SK-MEL-5 (cell line): ENCODE data around the gene ADAM12. TPM values are rescaled to one million over a fixed set of nuclear protein-coding genes. Genes with fewer than 3 reads are reported as not detected.

Experiments
- DNase-seq: peaks from one replicate; pipeline ENCODE4 v3.0.0-alpha.2; 2016; ENCODE audit warnings: low read depth, low spot score
- in situ Hi-C: cut with HindIII; loops from 2 replicates; pipeline ENCODE4 v1.10.0; 2016; ENCODE audit warnings: low sequenced_read_pairs, high pct_unique_total_duplicates, low pct_unique_long_range_greater_than_20kb
- total RNA-seq: library from RNA; depleted of rRNA; stranded (reverse); fragments of >200 nt; shearing (Covaris generic); gene quantifications from 2 replicates; pipeline ENCODE4 v1.2.3, GENCODE V29; 2014

Gene ADAM12
- total RNA-seq, 1 experiment from 2014 or later: 0.87 TPM

DNA sequence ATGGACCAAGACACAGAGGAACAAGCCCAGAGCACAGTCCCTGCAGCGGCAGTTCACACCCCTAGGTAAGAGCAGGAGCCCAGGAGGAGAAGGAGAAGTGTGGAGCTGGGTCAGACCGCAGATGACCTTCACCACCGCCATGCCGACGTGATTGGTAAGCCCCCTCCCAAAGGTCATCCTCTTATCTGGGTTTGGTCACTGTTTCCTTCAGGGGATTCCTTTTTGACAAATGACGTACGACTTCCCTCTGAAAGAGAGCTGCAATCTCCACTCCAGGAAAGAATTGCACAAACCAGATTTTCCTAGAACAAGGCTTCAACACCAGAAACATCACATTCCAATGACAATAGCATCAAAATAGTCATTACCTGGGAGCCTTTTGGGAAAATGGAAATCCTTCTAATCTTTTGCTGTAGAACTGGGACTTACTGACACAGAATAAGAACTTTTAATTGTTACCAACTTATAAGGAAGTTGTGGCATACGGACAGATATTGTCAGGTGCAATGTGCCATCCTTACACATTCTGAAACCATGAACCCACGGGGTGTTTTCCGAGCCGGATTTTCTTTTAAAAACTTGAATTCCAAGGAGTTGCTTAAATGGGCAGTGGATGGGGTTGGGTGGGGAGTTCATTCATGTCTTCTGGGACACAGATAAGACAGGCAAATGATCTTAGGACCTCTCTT, 20.8 kb upstream of the ADAM12 start:
- DNase-seq: no peak
- in situ Hi-C loops: no loop called here

DNA sequence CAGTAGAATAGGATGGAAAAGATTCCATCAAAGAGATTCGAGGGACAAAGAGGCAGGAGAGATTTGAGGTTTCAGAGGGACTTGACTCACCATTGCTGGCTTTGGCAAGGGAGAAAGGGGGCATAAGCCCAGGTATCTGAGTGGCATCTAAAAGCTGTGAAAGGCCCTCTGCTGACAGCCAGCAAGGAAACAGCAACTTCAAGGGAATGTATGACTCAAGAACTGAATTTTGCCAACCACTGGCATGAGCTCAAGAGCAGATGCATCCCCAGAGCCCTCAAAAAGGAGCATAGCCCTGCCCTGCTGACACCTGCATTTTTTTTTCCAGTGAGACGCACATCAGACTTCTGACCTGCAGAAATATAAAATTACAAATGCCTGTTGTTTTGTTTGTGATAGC, 19.6 kb upstream of the ADAM12 start:
- in situ Hi-C loops: no loop called here
- no peak for DNase-seq

GRCh38 chr10:126405239-126405775, 17.0 kb upstream of the ADAM12 start:
- in situ Hi-C loops: no loop called here
- no peak for DNase-seq

DNA sequence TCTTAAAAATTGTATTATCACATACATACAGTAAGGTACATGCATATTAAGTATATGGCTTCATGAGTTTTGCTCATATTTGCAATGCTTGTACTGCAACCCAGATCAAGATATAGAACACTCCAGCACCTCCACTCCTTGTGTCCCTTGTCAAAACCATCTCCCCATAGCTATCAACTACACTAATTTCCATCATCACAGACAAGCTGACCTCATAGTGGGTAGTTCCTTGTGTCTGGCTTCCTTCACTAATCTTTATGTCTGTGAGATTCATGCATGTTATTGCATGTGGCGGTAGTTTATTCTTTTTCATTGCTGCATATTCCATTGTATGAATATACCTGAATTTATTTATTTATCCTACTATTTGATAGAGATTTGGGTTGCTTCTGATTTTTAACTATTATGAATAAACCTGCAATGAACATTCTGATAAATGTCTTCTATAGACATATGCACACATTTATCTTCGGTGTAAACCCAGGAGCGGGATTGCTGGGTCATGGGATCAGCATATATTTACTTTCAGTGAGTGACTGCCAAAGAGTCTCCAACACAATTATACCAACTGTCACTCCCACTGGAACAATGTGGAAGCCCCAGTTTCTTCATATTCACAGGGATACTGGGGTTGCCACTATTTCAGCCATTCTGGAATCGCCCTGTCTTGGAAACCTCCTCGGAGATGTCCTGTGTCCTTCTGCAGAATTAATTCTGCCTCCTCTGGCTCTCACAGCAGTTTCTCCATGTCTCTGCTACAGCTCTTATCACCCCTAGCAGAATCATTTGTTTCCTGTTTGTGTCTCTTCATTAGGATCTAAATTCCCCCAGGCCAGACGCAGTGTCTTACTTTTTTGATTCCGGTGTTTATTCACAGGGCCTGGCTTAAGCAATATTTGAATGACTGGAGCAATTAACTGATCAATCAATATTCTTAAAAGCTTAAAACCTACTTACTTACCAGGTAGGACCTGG, 14.7 kb upstream of the ADAM12 start:
- no peak for DNase-seq
- in situ Hi-C loops: no loop called here

GRCh38 chr10:126400641-126401040, 12.4 kb upstream of the ADAM12 start:
- in situ Hi-C loops: no loop called here
- no peak for DNase-seq

GRCh38 chr10:126398924-126399323, 10.6 kb upstream of the ADAM12 start:
- in situ Hi-C loops: no loop called here
- DNase-seq: no peak

DNA sequence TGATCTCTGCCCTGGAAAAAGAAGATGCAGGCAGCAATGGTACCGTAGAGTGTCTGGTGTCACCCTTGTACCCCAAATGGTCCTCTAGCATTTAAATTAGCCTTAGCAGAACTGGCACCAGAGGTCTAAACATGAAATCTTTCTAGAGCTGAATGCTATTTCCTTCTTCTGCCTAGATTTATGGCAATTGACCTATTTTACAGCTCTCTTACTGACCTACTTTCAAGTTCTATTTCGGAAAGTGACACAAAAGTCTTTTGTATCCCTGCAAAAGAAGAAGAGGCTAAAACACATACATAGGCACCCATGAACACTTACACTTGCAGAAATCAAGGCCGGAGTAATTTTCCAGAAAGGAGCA, 10.1 kb upstream of the ADAM12 start:
- DNase-seq: no peak
- in situ Hi-C loops: no loop called here

DNA sequence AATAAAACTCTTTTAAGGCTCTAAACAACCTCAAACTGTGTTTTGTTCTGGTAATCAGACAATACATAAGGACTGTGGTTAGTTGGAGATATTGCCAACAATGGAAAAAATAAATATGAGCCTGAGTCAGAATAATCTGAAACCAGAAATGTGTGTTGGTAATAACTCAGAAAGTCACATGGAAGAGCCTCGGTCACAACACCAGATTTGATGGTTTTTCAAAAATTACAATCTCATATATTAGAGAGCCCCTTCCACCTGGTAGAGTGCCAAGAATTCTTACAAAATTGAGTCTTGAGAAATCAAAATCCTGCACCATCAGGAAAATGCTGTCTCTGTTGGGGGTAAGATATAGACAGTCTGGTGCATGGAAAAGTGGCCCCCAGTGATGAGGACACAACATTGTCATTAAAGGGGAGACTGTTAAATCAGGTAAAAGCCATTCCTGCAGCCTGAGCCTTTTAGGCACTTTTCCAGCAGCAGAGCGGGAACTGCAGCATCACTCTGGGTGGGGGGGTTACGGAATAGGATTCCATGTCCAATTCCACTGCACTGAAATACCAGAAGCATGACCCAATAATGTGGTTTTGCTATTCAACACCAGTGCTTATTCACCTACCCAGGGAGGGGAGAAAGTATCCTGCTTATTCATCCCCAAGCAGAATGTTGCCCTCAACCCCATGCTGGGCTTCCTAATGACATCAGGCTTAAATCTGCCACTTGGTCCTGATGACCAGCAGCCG, 9.5 kb upstream of the ADAM12 start:
- in situ Hi-C loops: no loop called here
- DNase-seq: no peak

DNA sequence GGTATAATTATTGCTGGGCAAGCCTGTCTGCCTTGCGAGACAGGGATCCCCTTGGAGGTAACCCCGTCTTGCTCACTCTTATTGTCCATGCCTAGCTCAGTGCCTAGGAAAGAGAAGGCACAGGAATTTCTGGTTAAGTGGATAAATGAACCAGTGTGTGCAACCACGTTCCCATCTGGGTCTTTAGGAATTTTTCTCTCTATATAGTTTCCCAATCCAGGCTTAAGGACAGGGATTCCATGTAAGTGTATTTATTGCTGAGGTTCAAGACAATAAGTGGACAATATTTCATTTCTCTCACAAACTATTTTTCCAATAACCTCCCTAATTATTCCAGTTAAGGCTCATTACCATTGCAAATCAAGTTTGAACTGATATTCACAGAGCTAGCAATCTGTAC, 8.9 kb upstream of the ADAM12 start:
- no peak for DNase-seq
- in situ Hi-C loops: no loop called here

DNA sequence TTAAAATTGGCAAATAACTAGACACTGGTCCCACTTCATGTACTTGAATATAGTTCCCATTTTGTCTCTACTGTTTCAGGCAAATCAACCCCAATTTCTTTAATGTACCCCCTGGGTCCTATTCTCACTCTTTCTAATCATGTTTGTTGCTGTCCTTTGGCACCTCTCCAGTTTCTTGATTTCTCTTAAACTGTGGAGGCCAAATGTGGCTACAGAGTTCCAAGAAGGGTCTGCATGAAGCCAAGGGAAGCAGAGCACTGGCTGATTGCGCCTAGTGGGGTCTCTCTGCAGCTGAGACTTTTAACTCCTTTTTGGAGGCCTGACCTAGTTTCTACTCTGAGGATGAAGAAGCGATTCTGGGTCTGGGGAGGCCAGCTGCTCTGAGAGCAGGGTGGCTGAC, 6.7 kb upstream of the ADAM12 start:
- in situ Hi-C loops: no loop called here
- no peak for DNase-seq

DNA sequence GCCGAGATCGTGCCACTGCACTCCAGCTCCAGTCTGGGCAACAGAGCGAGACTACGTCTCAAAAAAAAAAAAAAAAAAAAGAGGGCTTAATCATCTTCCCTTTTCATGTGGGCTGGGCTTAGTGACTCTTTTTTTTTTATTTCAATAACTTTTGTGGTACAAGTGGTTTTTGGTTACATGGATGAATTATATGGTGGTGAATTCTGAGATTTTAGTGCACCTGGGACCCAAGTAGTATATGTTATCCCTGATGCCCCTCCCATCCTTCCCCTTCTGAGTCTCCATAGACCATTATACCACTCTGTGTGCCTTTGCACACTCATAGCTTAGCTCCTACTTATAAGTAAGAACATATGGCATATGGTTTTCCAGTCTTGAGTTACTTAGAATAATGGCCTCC, 4.8 kb upstream of the ADAM12 start:
- DNase-seq: no peak
- in situ Hi-C loops: no loop called here

- in situ Hi-C loops: no loop called here
Observed at GRCh38 chr10:126392469-126392868, 4.2 kb upstream of the ADAM12 start.

GRCh38 chr10:126392068-126392467, 3.8 kb upstream of the ADAM12 start:
- in situ Hi-C loops: no loop called here
- DNase-seq: no peak

More at GRCh38 chr10:126392469-126392868, 4.2 kb upstream of the ADAM12 start:
- no peak for DNase-seq

DNA sequence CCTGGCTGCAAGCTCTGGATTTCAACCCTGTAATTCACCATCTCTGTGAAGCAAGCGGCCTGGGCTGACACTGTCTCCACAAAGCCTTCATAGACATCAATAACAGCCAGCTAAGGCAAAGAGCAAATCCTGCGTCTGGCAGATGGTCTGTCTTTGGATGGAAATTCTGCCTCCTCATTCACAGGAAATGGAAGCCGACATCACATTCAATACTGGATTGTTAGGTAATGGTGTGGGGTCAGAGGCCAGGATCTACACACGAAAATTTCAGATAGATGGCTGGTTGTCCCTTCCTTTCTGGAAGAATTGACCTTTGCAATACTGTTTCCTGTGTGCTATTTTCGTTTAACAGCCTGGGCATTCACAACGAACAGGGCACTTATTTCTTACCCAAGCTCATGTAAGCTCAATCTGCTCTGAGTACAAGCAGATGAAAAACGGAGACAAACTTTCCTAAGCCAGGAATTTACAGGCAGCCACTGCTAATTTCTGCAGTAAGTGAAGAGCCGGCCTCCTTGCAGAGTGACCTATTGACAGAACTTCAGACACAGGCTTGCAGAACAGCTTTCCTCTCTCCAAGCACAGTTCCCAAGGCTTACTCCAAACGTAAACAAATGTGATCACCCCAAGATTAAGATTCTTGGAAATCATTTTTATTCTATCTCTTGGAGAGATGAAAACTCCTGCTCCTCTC, 3.1 kb upstream of the ADAM12 start:
- peak; percentile 62 for DNase-seq
- in situ Hi-C loops: no loop called here

- in situ Hi-C loops: no loop called here
- DNase-seq: no peak
Observed at GRCh38 chr10:126390324-126390723, 2.0 kb upstream of the ADAM12 start.

DNA sequence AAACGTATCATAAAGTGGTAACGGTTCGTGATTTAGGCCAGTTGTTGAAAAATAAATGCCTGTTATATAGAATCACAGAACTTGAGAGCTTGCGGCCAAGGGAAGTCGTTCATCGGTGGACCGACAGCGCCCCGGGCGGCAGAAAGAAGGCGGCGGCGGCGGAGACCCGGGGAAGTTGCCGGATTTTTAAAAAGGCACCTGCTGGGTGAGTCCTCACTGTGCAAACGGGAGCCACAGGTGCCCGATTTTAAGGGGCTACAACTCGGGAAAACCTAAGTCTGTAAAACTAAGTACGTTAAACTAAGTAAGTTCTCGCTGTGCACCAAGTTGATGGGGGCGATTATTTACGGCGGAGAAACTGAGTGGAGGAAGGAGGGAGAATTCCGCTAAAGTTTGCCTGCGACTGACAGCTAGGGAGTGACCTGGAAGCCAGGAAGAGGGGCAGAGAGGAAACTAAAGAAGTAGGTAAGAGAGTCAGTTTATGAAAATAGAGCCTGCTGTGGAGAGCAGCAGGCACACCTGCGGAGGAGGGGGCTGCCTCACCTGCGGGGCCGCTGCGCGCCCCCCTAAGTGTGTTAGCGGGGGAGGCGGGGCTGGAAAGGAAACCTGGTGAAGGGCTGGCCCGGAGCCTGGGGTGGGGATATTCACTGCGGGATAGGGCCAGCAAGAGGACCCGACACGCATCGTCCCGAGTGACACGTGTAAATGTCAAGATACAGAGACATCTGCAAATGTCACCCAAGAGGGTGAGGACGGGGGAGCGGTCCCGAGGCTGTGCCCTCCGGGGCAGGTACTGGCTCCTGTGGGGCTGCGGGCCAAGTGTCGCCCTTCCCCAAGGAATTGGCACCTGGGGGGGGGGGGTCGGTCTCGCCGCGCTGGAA, 996 bp downstream of the ADAM12 start:
- in situ Hi-C loops: no loop called here
- DNase-seq: peak; percentile 32
